ENCODE measurements around the gene SHISAL2A.

- peak; percentile 24; the same call in 1 of the 2 replicates for TF ChIP-seq CTCF (IDR thresholded peaks at IDR 0.05)
- no peak for TF ChIP-seq ZFX (IDR thresholded peaks at IDR 0.05; ENCODE audit: borderline replicate concordance)
Measured at GRCh38 chr1:52662645-52663313, 29.8 kb downstream of the SHISAL2A start.

Measured in 22Rv1 (cell line).